DOHH2 (cell line): ENCODE measurements around the gene EPB41L2.

ENCODE experiments used
- EZH2phosphoT487 ChIP-seq: fragments of 200-600 bp; sonication (generic); IDR thresholded peaks from 2 replicates; pipeline ENCODE4 v1.6.1; 2017; ENCODE audit warnings: borderline replicate concordance, mild to moderate bottlenecking, antibody characterized with exemption, low read length, moderate library complexity, mixed read lengths
- TF ChIP-seq, protein P1 (sequence below): fragments of 200-600 bp; sonication (generic); IDR thresholded peaks from one replicate; pipeline ENCODE4 v1.5.1; 2014; ENCODE audit warnings: antibody characterized with exemption, mild to moderate bottlenecking, low read depth, low read length; ENCODE audit not compliant: poor library complexity, severe bottlenecking

DNA sequence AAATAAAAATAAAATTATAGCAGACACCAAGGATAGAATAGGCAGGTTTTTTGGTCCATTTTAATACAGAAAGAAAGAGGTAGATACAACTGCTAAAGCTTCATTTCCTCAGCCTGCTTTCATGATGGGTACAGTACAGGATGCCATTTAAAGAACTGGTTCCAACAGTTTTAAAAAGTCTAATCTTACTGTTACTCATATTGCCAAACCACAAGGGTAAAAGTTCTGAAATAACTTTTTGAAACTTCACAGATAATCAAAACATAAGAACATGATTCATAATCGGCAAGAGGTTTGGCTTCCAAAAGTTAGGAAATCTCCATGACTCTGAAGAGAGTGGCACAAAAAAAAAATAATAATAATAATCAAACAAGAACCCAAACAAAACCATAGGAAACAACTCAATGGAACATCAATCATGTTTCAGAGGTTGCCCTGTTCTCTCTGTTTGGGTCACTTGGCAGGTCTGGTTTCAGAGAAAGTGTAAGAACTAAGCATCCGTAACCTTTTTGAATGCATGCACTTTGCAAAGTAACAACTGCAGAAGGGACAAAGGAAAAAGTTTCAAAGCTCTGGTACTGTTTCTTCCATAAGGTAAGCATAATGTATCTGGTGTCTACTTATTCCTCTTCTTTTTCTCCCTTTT, 156.2 kb downstream of the EPB41L2 start:
- TF ChIP-seq, protein P1, sequence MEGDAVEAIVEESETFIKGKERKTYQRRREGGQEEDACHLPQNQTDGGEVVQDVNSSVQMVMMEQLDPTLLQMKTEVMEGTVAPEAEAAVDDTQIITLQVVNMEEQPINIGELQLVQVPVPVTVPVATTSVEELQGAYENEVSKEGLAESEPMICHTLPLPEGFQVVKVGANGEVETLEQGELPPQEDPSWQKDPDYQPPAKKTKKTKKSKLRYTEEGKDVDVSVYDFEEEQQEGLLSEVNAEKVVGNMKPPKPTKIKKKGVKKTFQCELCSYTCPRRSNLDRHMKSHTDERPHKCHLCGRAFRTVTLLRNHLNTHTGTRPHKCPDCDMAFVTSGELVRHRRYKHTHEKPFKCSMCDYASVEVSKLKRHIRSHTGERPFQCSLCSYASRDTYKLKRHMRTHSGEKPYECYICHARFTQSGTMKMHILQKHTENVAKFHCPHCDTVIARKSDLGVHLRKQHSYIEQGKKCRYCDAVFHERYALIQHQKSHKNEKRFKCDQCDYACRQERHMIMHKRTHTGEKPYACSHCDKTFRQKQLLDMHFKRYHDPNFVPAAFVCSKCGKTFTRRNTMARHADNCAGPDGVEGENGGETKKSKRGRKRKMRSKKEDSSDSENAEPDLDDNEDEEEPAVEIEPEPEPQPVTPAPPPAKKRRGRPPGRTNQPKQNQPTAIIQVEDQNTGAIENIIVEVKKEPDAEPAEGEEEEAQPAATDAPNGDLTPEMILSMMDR, result no peak
- no peak for TF ChIP-seq EZH2phosphoT487
